Dermis blood vessel endothelial cell (primary cell): ENCODE data around the gene CCT2. TPM values are rescaled to one million over a fixed set of nuclear protein-coding genes. Genes with fewer than 3 reads are reported as not detected.

ENCODE experiments used
- DNase-seq: peaks from one replicate; pipeline ENCODE4 v3.0.0; 2010
- total RNA-seq: library from RNA; depleted of rRNA; stranded (reverse); fragments of >200 nt; gene quantifications from 2 replicates; pipeline ENCODE4 v1.2.3, GENCODE V29; 2014

Gene CCT2
- total RNA-seq, 1 donor from 2014 or later, result 223 TPM

DNA sequence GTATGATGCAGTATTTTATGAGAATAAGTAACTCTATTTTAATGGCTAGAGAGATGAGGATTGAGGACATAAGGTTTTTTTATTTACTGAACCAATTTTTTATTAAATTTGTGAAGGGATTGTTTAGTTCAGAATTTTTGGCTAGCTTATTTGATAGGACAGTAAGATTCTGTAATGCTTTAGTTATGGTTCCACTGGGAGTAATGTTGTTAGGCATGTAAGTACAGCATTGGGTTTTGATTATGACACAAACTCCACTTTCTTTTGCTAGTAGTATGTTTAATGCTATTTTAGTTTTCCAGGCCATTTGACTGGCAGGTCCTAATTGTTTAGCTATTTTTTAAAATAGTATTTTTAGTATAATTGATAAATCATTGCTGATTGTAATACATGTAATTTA is 59.3 kb downstream of the CCT2 start:
- DNase-seq, result no peak

DNA sequence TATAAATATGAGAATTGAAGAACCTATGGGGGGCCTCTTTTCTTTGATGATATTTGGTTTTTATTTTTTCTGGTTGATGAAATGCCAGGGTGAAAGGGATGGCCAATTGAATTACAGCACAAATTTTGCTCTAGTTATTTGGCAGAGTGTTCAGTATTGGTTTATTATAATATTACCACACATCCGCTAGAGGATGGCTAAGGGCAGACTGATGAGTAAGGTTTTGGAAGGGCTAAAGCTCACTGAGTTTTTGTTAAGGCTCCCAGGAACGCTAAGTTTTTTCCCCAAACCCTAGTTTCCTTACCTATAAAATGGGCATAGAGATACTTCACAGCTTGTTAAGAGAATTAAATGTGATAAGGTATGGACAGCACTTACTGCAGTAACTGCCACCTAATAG is 59.8 kb downstream of the CCT2 start:
- DNase-seq, result no peak

DNA sequence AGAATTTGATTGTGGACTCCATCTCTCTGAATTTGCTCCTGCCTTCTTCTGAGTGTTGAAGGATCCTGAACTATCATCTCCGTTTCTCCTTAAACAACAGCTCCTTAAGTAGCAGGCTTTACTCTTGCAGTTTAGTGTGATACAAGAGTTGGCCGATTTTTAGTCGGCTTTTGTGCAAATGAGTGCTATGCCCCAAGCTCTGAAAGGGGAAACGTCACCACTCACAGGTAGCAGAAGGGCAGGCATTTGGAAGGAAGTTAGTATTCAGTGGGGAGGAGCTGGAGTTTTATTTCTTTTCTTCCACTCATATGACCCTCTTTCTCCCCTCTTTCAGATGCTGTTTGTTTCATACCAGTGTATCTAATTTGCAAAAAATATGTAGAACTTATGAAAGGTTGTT is 61.9 kb downstream of the CCT2 start:
- DNase-seq, result no peak

DNA sequence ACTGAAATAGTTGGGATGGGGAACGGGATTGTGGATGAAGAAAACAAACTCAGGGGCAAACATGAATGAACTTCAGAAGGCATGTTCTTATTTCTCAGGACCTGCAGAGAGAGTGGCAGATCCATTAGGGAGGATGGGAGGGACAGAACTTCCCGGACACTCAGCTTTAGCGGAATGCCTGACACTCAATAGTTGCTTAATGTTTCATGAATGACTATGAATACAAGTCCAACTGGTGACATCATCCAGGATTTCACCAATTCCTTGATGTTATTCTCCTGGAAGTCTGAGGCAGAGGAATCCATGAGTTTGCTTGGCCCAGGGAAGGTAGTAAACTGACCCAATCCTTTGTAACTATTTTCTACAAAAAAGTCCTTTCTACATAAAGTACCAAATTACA is 63.2 kb downstream of the CCT2 start:
- no peak for DNase-seq

DNA sequence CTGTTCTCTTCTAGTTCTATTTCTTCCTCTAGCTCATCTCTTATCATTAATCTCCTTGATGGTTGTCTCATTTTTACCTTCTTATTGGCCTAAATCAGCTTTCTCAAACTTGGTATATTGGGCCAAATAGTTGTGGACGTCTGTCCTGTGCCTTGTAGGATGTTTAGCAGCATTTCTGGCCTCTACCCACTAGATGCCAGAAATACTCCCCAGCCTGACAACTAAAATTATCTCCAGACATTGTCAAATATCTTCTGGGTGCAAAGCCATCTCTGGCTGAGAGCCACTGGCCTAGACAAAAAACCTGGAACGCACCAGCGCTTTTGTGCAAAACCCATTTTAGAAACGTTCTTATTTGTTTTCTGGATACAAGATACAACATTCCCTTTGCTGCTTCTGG is 64.3 kb downstream of the CCT2 start:
- DNase-seq, result no peak

Other genes starting within 250 kb of the CCT2 start
- gene LYZ, start 237.1 kb upstream of the CCT2 start, total RNA-seq, result not detected in 2 replicates
- gene YEATS4, start 225.7 kb upstream of the CCT2 start, total RNA-seq, result 22.4 and 25.9 TPM in 2 replicates
- 17.4 and 23.3 TPM in 2 replicates for gene FRS2, start 115.1 kb upstream of the CCT2 start, total RNA-seq
- not detected in 2 replicates for gene LRRC10, start 25.4 kb downstream of the CCT2 start, total RNA-seq
- gene BEST3, start 113.8 kb downstream of the CCT2 start, total RNA-seq, result 0.09 and 0.17 TPM in 2 replicates
- 19.1 and 19.9 TPM in 2 replicates for gene RAB3IP, start 153.4 kb downstream of the CCT2 start, total RNA-seq
- under 0.01 and 0.09 TPM in 2 replicates for gene MYRFL, start 239.8 kb downstream of the CCT2 start, total RNA-seq